SK-N-SH (cell line): ENCODE results near the gene MAP4K5. TPM values are rescaled to one million over a fixed set of nuclear protein-coding genes. Genes with fewer than 3 reads are reported as not detected.
"Not testable (repeated sequence)": the region's sequence is repeated elsewhere in the genome, so short reads cannot be mapped to it uniquely, and the experiment has no call there.

ENCODE experiments used
- CTCF ChIA-PET: fragments of 300-600, 350-600 bp; formaldehyde crosslinking; extraction: SDS; loops from one replicate; lab custom pipeline; 2021; lab: Yijun Ruan, JAX
- POLR2A ChIA-PET: fragments of 350-600 bp; sonication (Branson Sonifier 250); formaldehyde crosslinking; extraction: SDS; loops from one replicate; lab custom pipeline; 2020; ENCODE audit warnings: antibody characterized with exemption, inconsistent platforms; lab: Yijun Ruan, JAX
- DNase-seq: peaks from one replicate; pipeline ENCODE4 v3.0.0; 2012
- H2AFZ ChIP-seq: fragments of 200-600 bp; sonication (generic); 2 replicates; pipeline ENCODE4 v1.8.1; 2016; ENCODE audit warnings: antibody characterized with exemption, mild to moderate bottlenecking, low read depth
- H3F3A ChIP-seq: fragments of 200-600 bp; sonication (generic); replicated peaks from 2 replicates; pipeline ENCODE3; 2016; ENCODE audit warnings: antibody characterized with exemption, mild to moderate bottlenecking; ENCODE audit not compliant: insufficient read depth
- H3K27ac ChIP-seq, 2 experiments: fragments of 200-500 bp in 1 of 2; fragments of 200-600 bp in 1 of 2; sonication (Bioruptor generic) in 1 of 2; sonication (generic), shearing (Covaris generic) in 1 of 2; 2 replicates each; pipeline versions ENCODE4 v1.5.1 to v1.6.1; 2014 to 2016; ENCODE audit warnings: low read depth in 2 of 2, inconsistent platforms in 1 of 2, low read length in 1 of 2, mild to moderate bottlenecking in 1 of 2, mixed read lengths in 1 of 2
- H3K27me3 ChIP-seq: fragments of 200-600 bp; sonication (generic), shearing (Covaris generic); 2 replicates; pipeline ENCODE4 v1.6.1; 2016; ENCODE audit warnings: mixed run types; ENCODE audit not compliant: insufficient read depth
- H3K36me3 ChIP-seq, 2 experiments: fragments of 200-500 bp in 1 of 2; fragments of 200-600 bp in 1 of 2; sonication (Bioruptor generic) in 1 of 2; sonication (generic) in 1 of 2; replicated peaks in 1 of 2; 2 replicates each; pipeline versions ENCODE3 to v1.5.1; 2014 to 2016; ENCODE audit warnings: low read length in 1 of 2, mild to moderate bottlenecking in 1 of 2; ENCODE audit not compliant: insufficient read depth in 2 of 2, control insufficient read depth in 1 of 2
- H3K4me1 ChIP-seq, 2 experiments: fragments of 200-500 bp in 1 of 2; fragments of 200-600 bp in 1 of 2; sonication (Bioruptor generic) in 1 of 2; sonication (generic), shearing (Covaris generic) in 1 of 2; 2 replicates each; pipeline versions ENCODE4 v1.5.1 to v1.6.1; 2014 to 2016; ENCODE audit warnings: low read depth in 1 of 2, low read length in 1 of 2, mixed run types in 1 of 2; ENCODE audit not compliant: insufficient read depth in 2 of 2, control insufficient read depth in 1 of 2
- H3K4me2 ChIP-seq: fragments of 200-600 bp; sonication (generic), shearing (Covaris generic); 2 replicates; pipeline ENCODE4 v1.6.1; 2017; ENCODE audit warnings: mixed run types
- H3K4me3 ChIP-seq, 2 experiments: fragments of 200-500 bp in 1 of 2; fragments of 200-600 bp in 1 of 2; sonication (Bioruptor generic) in 1 of 2; sonication (generic), shearing (Covaris generic) in 1 of 2; 2 replicates each; pipeline versions ENCODE4 v1.5.1 to v1.8.1; 2014 to 2016; ENCODE audit warnings: low read depth in 2 of 2, inconsistent platforms in 1 of 2, low read length in 1 of 2, mild to moderate bottlenecking in 1 of 2, mixed read lengths in 1 of 2, moderate library complexity in 1 of 2
- H3K79me2 ChIP-seq: fragments of 200-600 bp; sonication (generic); 2 replicates; pipeline ENCODE4 v1.8.1; 2017; ENCODE audit warnings: mild to moderate bottlenecking; ENCODE audit not compliant: insufficient read depth
- H3K9ac ChIP-seq: fragments of 200-600 bp; sonication (generic); 2 replicates; pipeline ENCODE4 v1.6.1; 2017; ENCODE audit warnings: mixed run types
- H3K9me2 ChIP-seq: fragments of 200-600 bp; sonication (generic); 2 replicates; pipeline ENCODE4 v1.6.1; 2017; ENCODE audit warnings: mixed run types
- H3K9me3 ChIP-seq: fragments of 200-600 bp; sonication (generic); 2 replicates; pipeline ENCODE4 v1.6.1; 2017; ENCODE audit warnings: mixed run types, mild to moderate bottlenecking, moderate library complexity
- H4K20me1 ChIP-seq: fragments of 200-600 bp; sonication (generic); 2 replicates; pipeline ENCODE4 v1.6.1; 2017; ENCODE audit warnings: mild to moderate bottlenecking, mixed run types; ENCODE audit not compliant: insufficient read depth
- ELF1 ChIP-seq: IDR thresholded peaks from 2 replicates; pipeline ENCODE4 v1.4.0; 2012
- EP300 ChIP-seq, 2 experiments: IDR thresholded peaks; 2 replicates each; pipeline versions ENCODE4 v1.4.0 to v1.6.1; 2012; ENCODE audit warnings: borderline replicate concordance in 1 of 2, low read depth in 1 of 2, low read length in 1 of 2
- FOXJ3 ChIP-seq: sonication (generic); formaldehyde crosslinking; IDR thresholded peaks from 2 replicates; pipeline ENCODE4 v1.5.1; 2020; ENCODE audit warnings: mild to moderate bottlenecking, missing genetic modification reagents
- RXRA ChIP-seq: IDR thresholded peaks from 2 replicates; pipeline ENCODE4 v1.4.0; 2012; ENCODE audit warnings: low read depth, mild to moderate bottlenecking, borderline replicate concordance
- SMC3 ChIP-seq: IDR thresholded peaks from 2 replicates; pipeline ENCODE4 v1.6.1; 2012; ENCODE audit warnings: low read depth, low read length, improper control_type of control experiment
- TAF1 ChIP-seq: IDR thresholded peaks from 2 replicates; pipeline ENCODE4 v1.6.1; 2012; ENCODE audit warnings: low read depth, mild to moderate bottlenecking, low read length, moderate library complexity, borderline replicate concordance
- TEAD4 ChIP-seq: IDR thresholded peaks from 2 replicates; pipeline ENCODE4 v1.4.0; 2012; ENCODE audit warnings: mild to moderate bottlenecking, borderline replicate concordance; ENCODE audit not compliant: insufficient read depth
- WGBS: methylation state at CpG from one replicate; pipeline ENCODE4 v1.1.6; 2017; ENCODE audit warnings: low lambda C conversion rate; 5-methylcytosine and 5-hydroxymethylcytosine counted together
- polyA plus RNA-seq, 3 experiments: library from polyadenylated mRNA; depleted of rRNA; stranded (reverse); fragments of >200 nt; gene quantifications; 2 replicates each; pipeline ENCODE4 v1.2.3, GENCODE V29; 2012
- TF ChIP-seq, protein P1 (sequence below): IDR thresholded peaks from 2 replicates; pipeline ENCODE4 v1.4.0; 2012; ENCODE audit warnings: low read depth, borderline replicate concordance
- TF ChIP-seq, protein P2 (sequence below): IDR thresholded peaks from 2 replicates; pipeline ENCODE4 v1.6.1; 2012; ENCODE audit warnings: mild to moderate bottlenecking, low read depth, low read length, moderate library complexity

MAP4K5 gene
- polyA plus RNA-seq, 1 of the 3 experiments (the other 2 are of a cell fraction) = 31.8 TPM

DNA sequence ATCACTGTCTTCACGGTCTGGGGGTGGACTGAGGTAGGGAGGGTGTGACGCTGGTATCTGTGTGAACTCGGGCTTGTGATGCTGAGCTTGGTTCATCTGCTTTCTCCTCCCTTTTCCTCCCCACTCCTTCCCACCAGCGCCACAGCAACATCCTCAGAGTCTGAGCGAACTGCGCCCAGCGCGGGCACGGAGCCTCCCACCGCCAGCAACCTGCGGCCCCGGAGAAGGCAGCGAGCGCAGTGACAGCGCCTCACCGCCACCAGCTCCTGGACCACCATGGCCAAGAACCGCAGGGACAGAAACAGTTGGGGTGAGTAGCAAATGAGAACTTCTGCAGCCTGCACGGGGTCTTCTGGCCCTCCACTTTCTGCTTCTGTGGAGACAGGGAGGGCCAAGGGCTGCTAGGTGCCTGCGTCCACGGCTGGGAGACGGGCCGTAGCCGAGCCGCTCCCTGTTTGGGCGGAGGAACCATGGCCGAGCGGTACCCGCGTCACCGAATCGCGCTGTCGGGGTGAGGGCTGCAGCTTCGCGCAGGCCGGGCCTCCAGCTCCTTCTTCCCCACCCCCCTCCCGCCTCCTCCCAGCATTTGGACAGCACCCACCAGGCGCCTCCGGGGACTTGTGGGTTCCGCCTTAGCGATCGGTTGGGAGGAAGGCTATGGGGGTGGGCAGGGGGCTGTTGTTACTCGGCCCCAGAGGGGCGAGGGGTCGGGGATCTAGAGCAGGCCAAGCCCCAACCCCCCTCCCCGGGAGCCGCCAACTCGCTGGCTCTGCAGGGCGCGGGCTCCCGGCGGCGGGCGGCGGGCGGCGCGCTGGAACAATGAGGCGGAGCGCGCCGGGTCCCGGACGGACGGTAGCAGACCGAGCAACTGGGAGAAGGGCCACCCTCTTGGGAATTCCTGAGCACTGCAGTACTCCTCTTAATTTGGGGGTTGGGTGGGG, 27.9 kb upstream of the MAP4K5 start, which contains the start of gene ATL1 (continued):
- TF ChIP-seq, protein P1, sequence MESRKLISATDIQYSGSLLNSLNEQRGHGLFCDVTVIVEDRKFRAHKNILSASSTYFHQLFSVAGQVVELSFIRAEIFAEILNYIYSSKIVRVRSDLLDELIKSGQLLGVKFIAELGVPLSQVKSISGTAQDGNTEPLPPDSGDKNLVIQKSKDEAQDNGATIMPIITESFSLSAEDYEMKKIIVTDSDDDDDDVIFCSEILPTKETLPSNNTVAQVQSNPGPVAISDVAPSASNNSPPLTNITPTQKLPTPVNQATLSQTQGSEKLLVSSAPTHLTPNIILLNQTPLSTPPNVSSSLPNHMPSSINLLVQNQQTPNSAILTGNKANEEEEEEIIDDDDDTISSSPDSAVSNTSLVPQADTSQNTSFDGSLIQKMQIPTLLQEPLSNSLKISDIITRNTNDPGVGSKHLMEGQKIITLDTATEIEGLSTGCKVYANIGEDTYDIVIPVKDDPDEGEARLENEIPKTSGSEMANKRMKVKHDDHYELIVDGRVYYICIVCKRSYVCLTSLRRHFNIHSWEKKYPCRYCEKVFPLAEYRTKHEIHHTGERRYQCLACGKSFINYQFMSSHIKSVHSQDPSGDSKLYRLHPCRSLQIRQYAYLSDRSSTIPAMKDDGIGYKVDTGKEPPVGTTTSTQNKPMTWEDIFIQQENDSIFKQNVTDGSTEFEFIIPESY = no peak
- TF ChIP-seq TEAD4 (no peak), EP300 (IDR thresholded peaks at IDR 0.05; ENCODE audit: borderline replicate concordance in 1 of 2, low read depth in 1 of 2, low read length in 1 of 2) (0 out of 4 replicates have a peak, but pooled peaks of 1 of the 2 experiments have one; percentile 19), RXRA (0 out of 2 replicates have a peak, but pooled peaks have one; percentile 12), ELF1 (no peak; the same call in 1 of the 2 replicates), TAF1 (peak; percentile 33; the same call in 1 of the 2 replicates), SMC3 (no peak), FOXJ3 (CRISPR knock-in tag) (no peak; the same call in 1 of the 2 replicates)
- TF ChIP-seq, protein P2, sequence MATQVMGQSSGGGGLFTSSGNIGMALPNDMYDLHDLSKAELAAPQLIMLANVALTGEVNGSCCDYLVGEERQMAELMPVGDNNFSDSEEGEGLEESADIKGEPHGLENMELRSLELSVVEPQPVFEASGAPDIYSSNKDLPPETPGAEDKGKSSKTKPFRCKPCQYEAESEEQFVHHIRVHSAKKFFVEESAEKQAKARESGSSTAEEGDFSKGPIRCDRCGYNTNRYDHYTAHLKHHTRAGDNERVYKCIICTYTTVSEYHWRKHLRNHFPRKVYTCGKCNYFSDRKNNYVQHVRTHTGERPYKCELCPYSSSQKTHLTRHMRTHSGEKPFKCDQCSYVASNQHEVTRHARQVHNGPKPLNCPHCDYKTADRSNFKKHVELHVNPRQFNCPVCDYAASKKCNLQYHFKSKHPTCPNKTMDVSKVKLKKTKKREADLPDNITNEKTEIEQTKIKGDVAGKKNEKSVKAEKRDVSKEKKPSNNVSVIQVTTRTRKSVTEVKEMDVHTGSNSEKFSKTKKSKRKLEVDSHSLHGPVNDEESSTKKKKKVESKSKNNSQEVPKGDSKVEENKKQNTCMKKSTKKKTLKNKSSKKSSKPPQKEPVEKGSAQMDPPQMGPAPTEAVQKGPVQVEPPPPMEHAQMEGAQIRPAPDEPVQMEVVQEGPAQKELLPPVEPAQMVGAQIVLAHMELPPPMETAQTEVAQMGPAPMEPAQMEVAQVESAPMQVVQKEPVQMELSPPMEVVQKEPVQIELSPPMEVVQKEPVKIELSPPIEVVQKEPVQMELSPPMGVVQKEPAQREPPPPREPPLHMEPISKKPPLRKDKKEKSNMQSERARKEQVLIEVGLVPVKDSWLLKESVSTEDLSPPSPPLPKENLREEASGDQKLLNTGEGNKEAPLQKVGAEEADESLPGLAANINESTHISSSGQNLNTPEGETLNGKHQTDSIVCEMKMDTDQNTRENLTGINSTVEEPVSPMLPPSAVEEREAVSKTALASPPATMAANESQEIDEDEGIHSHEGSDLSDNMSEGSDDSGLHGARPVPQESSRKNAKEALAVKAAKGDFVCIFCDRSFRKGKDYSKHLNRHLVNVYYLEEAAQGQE = peak; percentile 96
- TF ChIP-seq, all 33 proteins: peak for 16

DNA sequence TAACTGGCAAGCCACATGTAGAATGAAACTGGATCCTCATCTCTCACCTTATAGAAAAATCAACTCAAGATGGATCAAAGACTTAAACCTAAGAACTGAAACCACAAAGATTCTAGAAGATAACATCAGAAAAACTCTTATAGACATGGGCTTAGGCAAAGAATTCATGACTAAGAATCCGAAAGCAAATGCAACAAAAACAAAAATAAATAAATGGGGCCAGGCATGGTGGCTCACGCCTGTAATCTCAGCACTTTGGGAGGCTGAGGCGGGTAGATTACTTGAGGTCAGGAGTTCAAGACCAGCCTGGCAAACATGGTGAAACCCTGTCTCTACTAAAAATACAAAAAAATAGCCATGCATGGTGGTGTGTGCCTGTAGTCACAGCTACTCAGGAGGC, 20.4 kb upstream of the MAP4K5 start:
- H3K79me2 ChIP-seq, H3K9me3 ChIP-seq, H3K4me3 ChIP-seq, H3K36me3 ChIP-seq, H4K20me1 ChIP-seq, H3K4me2 ChIP-seq, H3K27ac ChIP-seq, H3F3A ChIP-seq, POLR2A ChIA-PET, H3K9ac ChIP-seq, H3K9me2 ChIP-seq, H3K4me1 ChIP-seq, H2AFZ ChIP-seq, DNase-seq, H3K27me3 ChIP-seq: not testable (repeated sequence)
- 79% methylated on average over 3 of the region's 3 CpGs for WGBS
- CTCF ChIA-PET = interaction anchor here (1.5 kb wide), 1 partner anchor 224 kb away, joined by 3 read pairs; no protein-coding TSS in a partner anchor
